Measurements from ENCODE around the gene DNHD1.

DNA sequence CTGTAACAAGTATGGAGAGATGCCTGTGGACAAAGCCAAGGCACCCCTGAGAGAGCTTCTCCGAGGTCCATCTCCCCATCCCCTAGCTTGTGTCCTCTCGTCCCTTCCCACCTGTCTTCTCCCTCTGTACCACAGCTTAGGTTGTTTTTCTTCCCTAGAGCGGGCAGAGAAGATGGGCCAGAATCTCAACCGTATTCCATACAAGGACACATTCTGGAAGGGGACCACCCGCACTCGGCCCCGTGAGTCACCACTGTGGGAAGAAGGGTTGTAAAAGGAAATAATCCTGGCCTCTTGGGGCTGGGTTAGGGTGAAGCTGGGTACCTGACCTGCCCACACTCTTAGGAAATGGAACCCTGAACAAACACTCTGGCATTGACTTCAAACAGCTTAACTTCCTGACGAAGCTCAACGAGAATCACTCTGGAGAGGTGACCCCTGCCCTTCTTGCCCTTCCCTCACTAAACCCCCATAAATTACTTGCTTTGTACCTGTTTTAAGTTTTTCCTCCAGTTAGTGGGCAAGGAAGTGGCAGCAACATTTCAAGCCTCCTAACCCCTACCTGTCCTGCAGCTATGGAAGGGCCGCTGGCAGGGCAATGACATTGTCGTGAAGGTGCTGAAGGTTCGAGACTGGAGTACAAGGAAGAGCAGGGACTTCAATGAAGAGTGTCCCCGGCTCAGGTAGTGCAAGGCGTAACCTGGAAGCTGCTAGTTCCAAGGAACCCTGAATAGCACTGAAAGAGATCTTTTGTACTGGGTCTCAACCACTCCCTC is 111.8 kb downstream of the DNHD1 start:
- TF ChIP-seq, protein P1, sequence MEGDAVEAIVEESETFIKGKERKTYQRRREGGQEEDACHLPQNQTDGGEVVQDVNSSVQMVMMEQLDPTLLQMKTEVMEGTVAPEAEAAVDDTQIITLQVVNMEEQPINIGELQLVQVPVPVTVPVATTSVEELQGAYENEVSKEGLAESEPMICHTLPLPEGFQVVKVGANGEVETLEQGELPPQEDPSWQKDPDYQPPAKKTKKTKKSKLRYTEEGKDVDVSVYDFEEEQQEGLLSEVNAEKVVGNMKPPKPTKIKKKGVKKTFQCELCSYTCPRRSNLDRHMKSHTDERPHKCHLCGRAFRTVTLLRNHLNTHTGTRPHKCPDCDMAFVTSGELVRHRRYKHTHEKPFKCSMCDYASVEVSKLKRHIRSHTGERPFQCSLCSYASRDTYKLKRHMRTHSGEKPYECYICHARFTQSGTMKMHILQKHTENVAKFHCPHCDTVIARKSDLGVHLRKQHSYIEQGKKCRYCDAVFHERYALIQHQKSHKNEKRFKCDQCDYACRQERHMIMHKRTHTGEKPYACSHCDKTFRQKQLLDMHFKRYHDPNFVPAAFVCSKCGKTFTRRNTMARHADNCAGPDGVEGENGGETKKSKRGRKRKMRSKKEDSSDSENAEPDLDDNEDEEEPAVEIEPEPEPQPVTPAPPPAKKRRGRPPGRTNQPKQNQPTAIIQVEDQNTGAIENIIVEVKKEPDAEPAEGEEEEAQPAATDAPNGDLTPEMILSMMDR (IDR thresholded peaks at IDR 0.05 in 4 of 5, conservative IDR thresholded peaks at IDR 0.05 in 1 of 5): no peak
- TF ChIP-seq POLR2A (IDR thresholded peaks at IDR 0.05): no peak
